Thyroid gland (tissue), 4 donors: ENCODE data around the gene IREB2. TPM values are rescaled to one million over a fixed set of nuclear protein-coding genes. Genes with fewer than 3 reads are reported as not detected.
A peak's percentile ranks its signal among the peaks of the same experiment; 100 is the strongest.

Experiments used
- DNase-seq, 2 donors: peaks; one replicate each; pipeline ENCODE4 v3.0.0-alpha.2; 2019
- H3K27ac ChIP-seq, 3 donors: fragments of 200-600 bp; sonication (generic); 1 replicate in 2 of 3; 2 replicates in 1 of 3; pipeline ENCODE4 v1.5.1; 2016 to 2019; ENCODE audit warnings: mild to moderate bottlenecking in 1 of 3, moderate library complexity in 1 of 3
- H3K27me3 ChIP-seq: fragments of 200-600 bp; sonication (generic); one replicate; pipeline ENCODE4 v1.5.1; 2019
- H3K36me3 ChIP-seq, 2 donors: fragments of 200-600 bp; sonication (generic); one replicate each; pipeline ENCODE4 v1.5.1; 2016 to 2019
- H3K4me1 ChIP-seq, 2 donors: fragments of 200-600 bp; sonication (generic); one replicate each; pipeline ENCODE4 v1.5.1; 2017 to 2019
- H3K4me3 ChIP-seq, 3 donors: fragments of 200-600 bp; sonication (generic); replicated peaks in 1 of 3; 1 replicate in 2 of 3; 2 replicates in 1 of 3; pipeline ENCODE4 v1.5.1; 2016; ENCODE audit warnings: mild to moderate bottlenecking in 1 of 3
- H3K9me3 ChIP-seq: fragments of 200-600 bp; sonication (generic); one replicate; pipeline ENCODE4 v1.5.1; 2017
- POLR2A ChIP-seq, 2 donors: fragments of 450-650 bp; IDR thresholded peaks; one replicate each; pipeline ENCODE4 v1.6.1; 2017; ENCODE audit warnings: antibody characterized with exemption in 2 of 2, mild to moderate bottlenecking in 2 of 2, moderate library complexity in 1 of 2
- WGBS, 2 donors: methylation state at CpG; one replicate each; pipeline ENCODE4 v1.1.5; 2017; 5-methylcytosine and 5-hydroxymethylcytosine counted together
- intact Hi-C: fragments of 100-400 bp; cut with DNase I; formaldehyde crosslinking; loops from one replicate; pipeline ENCODE4 v1.15.1; 2023
- total RNA-seq, 4 donors: library from RNA; depleted of rRNA; stranded (reverse); fragments of >200 nt; gene quantifications; one replicate each; pipeline ENCODE4 v1.2.3, GENCODE V29; 2016
- TF ChIP-seq, protein P1 (sequence below), 6 experiments: fragments of 200-600 bp in 3 of 6; fragments of 450-650 bp in 3 of 6; sonication (generic) in 3 of 6; IDR thresholded peaks; one replicate each; pipeline ENCODE4 v1.5.1; 2016 to 2019; ENCODE audit warnings: antibody characterized with exemption in 6 of 6, mild to moderate bottlenecking in 2 of 6, inconsistent platforms in 1 of 6, moderate library complexity in 1 of 6

Gene IREB2
- total RNA-seq: 10 to 100 TPM; 40.7 to 71.5 (median 51.0) TPM

DNA sequence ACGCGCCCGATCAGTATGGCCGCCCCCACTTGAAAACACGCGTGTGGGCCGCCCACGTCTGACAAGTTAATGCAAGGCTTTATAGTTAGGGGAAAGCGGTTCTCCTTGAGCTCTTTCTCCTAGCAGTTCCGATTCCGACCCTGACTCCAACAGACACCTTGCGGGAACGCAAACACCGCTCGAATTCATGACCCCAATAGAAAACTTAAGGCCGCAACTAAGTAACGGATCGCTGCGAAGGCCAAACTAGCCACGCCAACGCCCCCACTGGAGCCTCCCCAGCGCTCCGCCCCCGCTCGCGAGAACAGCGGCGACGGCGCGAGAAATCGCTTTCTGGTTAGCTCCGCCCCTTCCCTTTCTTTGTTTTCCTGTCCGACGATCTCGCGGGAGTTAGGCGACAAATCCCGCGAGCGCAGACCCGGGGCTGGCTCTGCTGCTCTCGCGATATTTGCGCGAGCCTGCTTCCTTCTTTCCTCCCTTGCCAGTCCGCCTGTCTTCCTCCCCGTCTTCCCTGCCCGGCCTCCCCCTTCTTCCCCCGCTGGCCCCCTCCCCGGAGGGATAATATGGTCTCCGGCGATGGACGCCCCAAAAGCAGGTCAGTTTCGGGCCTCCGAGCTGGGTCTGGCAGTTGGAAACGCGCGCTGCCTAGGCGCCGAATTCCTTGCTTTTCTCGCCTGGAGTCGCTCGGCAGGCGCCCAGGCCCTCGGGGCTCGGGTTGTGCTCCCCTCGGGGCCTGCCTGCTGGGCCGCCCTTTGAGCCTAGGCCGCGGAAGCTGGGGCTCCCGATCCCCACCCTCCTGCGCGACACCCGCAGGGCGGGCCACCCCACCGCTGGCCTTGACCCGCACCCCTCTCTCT lies at the start of gene IREB2:
Gene IREB2, plus strand, starts transcription at position 455 of the 857 bp plus-strand sequence. Its CDS starts 122 bp downstream, at position 577.
- H3K27me3 ChIP-seq: no peaks in the 10 kb centered on the region
- H3K4me3 ChIP-seq: peak within 1 kb of the TSS; percentile 70 to 99 (median 93)
- 0% methylated on average over 56 of the region's 78 CpGs for whole genome bisulfite sequencing, 2 donors
- DNase-seq: peak; percentile 98
- intact Hi-C loops: no loop called here
- H3K4me1 ChIP-seq: peaks cover 8 to 24% of the 10 kb centered on the region in 2 donors
- H3K36me3 ChIP-seq: peaks cover 8 to 12% of the 10 kb centered on the region in 2 donors
- peak within 1 kb of the TSS; percentile 74 to 95 (median 94) for H3K27ac ChIP-seq
- H3K9me3 ChIP-seq: no peaks in the 10 kb centered on the region
- TF ChIP-seq POLR2A (IDR thresholded peaks at IDR 0.05): peak in 1 of 2 donors; percentile 64
- TF ChIP-seq, protein P1, sequence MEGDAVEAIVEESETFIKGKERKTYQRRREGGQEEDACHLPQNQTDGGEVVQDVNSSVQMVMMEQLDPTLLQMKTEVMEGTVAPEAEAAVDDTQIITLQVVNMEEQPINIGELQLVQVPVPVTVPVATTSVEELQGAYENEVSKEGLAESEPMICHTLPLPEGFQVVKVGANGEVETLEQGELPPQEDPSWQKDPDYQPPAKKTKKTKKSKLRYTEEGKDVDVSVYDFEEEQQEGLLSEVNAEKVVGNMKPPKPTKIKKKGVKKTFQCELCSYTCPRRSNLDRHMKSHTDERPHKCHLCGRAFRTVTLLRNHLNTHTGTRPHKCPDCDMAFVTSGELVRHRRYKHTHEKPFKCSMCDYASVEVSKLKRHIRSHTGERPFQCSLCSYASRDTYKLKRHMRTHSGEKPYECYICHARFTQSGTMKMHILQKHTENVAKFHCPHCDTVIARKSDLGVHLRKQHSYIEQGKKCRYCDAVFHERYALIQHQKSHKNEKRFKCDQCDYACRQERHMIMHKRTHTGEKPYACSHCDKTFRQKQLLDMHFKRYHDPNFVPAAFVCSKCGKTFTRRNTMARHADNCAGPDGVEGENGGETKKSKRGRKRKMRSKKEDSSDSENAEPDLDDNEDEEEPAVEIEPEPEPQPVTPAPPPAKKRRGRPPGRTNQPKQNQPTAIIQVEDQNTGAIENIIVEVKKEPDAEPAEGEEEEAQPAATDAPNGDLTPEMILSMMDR (IDR thresholded peaks at IDR 0.05): peak in 1 of 6 experiments; percentile 2

DNA sequence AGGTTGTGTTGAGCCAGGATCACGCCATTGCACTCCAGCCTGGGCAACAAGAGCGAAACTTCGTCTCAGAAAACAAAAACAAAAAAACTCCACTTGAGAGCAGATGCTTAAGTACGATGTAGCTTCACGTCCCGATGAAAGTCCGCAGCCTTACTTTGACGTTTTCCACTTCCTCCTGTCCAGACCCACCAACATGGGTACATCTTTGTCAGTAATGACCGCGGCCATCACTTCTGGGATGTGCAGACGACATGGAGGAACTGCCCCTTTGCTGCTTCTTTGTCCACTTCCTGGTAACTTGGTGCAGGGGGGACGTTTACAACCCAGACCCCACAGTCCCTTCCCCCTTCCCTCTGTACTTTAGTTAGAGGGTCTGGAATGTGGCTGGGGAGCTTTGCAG lies 49.2 kb upstream of the IREB2 start:
- intact Hi-C loops: no loop called here
- no peak overlapping the region for H3K4me3 ChIP-seq
- no peak overlapping the region for H3K27ac ChIP-seq
- TF ChIP-seq POLR2A (IDR thresholded peaks at IDR 0.05): no peak
- TF ChIP-seq, protein P1 (IDR thresholded peaks at IDR 0.05): no peak
- WGBS, 2 donors: 72% methylated on average over 12 of the region's 12 CpGs
- no peaks in the 10 kb centered on the region for H3K36me3 ChIP-seq
- H3K9me3 ChIP-seq: no peaks in the 10 kb centered on the region
- peaks cover 0 to 7% of the 10 kb centered on the region in 2 donors for H3K4me1 ChIP-seq
- no peaks in the 10 kb centered on the region for H3K27me3 ChIP-seq
- no peak for DNase-seq

GRCh38 chr15:78389322-78389721 lies 48.7 kb upstream of the IREB2 start:
- peaks cover 0 to 7% of the 10 kb centered on the region in 2 donors for H3K4me1 ChIP-seq
- no peak for DNase-seq
- no peaks in the 10 kb centered on the region for H3K36me3 ChIP-seq
- TF ChIP-seq, protein P1 (IDR thresholded peaks at IDR 0.05): no peak
- no peak for TF ChIP-seq POLR2A (IDR thresholded peaks at IDR 0.05)
- H3K27me3 ChIP-seq: no peaks in the 10 kb centered on the region
- intact Hi-C loops: no loop called here
- no peak overlapping the region for H3K4me3 ChIP-seq
- no peaks in the 10 kb centered on the region for H3K9me3 ChIP-seq
- no peak overlapping the region for H3K27ac ChIP-seq
- 40 to 58% methylated on average over 7 of the region's 7 CpGs for WGBS, 2 donors

GRCh38 chr15:78389738-78390137 lies 48.3 kb upstream of the IREB2 start:
- intact Hi-C loops: no loop called here
- H3K27ac ChIP-seq: no peak overlapping the region
- WGBS, 2 donors: 91 to 98% methylated on average over 2 of the region's 2 CpGs

More at GRCh38 chr15:78389738-78390137, 48.3 kb upstream of the IREB2 start:
- Histone ChIP-seq H3K4me1 (peaks cover 0 to 7% of the 10 kb centered on the region in 2 donors), H3K36me3 (no peaks in the 10 kb centered on the region), H3K9me3 (no peaks in the 10 kb centered on the region), H3K27me3 (no peaks in the 10 kb centered on the region), H3K4me3 (no peak overlapping the region)
- DNase-seq: no peak
- TF ChIP-seq, protein P1 (IDR thresholded peaks at IDR 0.05): no peak
- TF ChIP-seq POLR2A (IDR thresholded peaks at IDR 0.05): no peak
